ENCODE data around the gene TMEM203. TPM values are rescaled to one million over a fixed set of nuclear protein-coding genes. Genes with fewer than 3 reads are reported as not detected.

Gene TMEM203
- total and polyA plus RNA-seq, 10 of the 15 experiments (the other 5 are each of a cell fraction or from before 2014, with no cell fraction given), result 7.2 to 68.1 (median 33.8) TPM

DNA sequence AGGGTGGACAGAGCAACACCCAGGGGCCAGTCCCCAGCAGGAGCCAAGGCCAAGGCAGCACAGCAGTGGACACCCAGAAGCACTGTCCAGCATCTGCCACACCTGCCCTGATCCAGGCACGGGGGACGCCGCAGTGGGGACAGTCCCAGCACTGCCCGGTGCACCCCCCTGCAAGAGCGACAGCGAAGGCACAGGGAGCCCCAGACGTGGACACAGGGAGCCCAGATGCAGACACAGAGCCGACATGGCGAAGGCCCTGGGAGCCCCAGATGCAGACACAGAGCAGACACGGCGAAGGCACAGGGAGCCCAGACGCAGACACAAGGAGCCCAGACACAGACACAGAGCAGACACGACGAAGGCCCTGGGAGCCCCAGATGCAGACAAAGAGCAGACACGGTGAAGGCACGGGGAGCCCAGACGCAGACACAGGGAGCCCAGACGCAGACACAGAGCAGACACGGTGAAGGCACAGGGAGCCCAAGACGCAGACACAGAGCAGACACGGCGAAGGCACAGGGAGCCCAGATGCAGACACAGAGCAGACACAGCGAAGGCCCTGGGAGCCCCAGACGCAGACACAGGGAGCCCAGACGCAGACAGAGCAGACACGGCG is 21.4 kb downstream of the TMEM203 start:
- WGBS (ENCODE audit: insufficient coverage, insufficient replicate concordance, low lambda C conversion rate, missing lambda C conversion rate), result 95% methylated on average over 26 of the region's 27 CpGs
- ATAC-seq, result no peak
- SMC1A ChIA-PET (ENCODE audit: uncharacterized antibody, unreplicated experiment), result no interaction called here
- RAD21 ChIA-PET (ENCODE audit: unreplicated experiment), result no interaction called here
- Histone ChIP-seq H4K20me1 (ENCODE audit: control insufficient read depth, insufficient read depth) (no peaks in the 10 kb centered on the region), H2AFZ (ENCODE audit: control insufficient read depth, low read depth, low read length) (no peak overlapping the region), H3K9me3 (replicated peaks; ENCODE audit: control insufficient read depth, insufficient read depth, low read length) (no peaks in the 10 kb centered on the region), H3K27ac (ENCODE audit: control insufficient read depth, insufficient read depth) (no peak overlapping the region), H3K79me2 (ENCODE audit: control insufficient read depth, insufficient read depth, low read length) (peaks cover 22% of the 10 kb centered on the region), H3K4me2 (ENCODE audit: control insufficient read depth, insufficient read depth) (no peak overlapping the region), H3K4me3 (no peak overlapping the region), H3K36me3 (ENCODE audit: control insufficient read depth in 2 of 2, insufficient read depth in 2 of 2, low read length in 1 of 2) (peaks cover 7 to 28% of the 10 kb centered on the region in 2 experiments), H3K9ac (ENCODE audit: control insufficient read depth, insufficient read depth, low read length) (no peak overlapping the region), H3K27me3 (replicated peaks in 1 of 2; ENCODE audit: control insufficient read depth in 2 of 2, insufficient read depth in 2 of 2, low read length in 1 of 2) (no peaks in the 10 kb centered on the region), H3K4me1 (ENCODE audit: control insufficient read depth, insufficient read depth, low read length) (peaks cover 15% of the 10 kb centered on the region)
- CTCF ChIA-PET, result no interaction called here
- intact Hi-C loops (cut with micrococcal nuclease; ENCODE audit: unreplicated experiment), result no loop called here
- FAIRE-seq, result no peak
- POLR2A ChIA-PET, result no interaction called here
- TF ChIP-seq, protein P1, sequence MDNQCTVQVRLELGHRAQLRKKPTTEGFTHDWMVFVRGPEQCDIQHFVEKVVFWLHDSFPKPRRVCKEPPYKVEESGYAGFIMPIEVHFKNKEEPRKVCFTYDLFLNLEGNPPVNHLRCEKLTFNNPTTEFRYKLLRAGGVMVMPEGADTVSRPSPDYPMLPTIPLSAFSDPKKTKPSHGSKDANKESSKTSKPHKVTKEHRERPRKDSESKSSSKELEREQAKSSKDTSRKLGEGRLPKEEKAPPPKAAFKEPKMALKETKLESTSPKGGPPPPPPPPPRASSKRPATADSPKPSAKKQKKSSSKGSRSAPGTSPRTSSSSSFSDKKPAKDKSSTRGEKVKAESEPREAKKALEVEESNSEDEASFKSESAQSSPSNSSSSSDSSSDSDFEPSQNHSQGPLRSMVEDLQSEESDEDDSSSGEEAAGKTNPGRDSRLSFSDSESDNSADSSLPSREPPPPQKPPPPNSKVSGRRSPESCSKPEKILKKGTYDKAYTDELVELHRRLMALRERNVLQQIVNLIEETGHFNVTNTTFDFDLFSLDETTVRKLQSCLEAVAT (IDR thresholded peaks at IDR 0.05), result no peak
- TF ChIP-seq YBX1 (IDR thresholded peaks at IDR 0.05), result no peak
- no peak for TF ChIP-seq GATAD2B (conservative IDR thresholded peaks at IDR 0.05; ENCODE audit: low read depth)
- TF ChIP-seq, protein P2, sequence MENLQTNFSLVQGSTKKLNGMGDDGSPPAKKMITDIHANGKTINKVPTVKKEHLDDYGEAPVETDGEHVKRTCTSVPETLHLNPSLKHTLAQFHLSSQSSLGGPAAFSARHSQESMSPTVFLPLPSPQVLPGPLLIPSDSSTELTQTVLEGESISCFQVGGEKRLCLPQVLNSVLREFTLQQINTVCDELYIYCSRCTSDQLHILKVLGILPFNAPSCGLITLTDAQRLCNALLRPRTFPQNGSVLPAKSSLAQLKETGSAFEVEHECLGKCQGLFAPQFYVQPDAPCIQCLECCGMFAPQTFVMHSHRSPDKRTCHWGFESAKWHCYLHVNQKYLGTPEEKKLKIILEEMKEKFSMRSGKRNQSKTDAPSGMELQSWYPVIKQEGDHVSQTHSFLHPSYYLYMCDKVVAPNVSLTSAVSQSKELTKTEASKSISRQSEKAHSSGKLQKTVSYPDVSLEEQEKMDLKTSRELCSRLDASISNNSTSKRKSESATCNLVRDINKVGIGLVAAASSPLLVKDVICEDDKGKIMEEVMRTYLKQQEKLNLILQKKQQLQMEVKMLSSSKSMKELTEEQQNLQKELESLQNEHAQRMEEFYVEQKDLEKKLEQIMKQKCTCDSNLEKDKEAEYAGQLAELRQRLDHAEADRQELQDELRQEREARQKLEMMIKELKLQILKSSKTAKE (IDR thresholded peaks at IDR 0.05; ENCODE audit: low read depth, poor library complexity, severe bottlenecking), result no peak
- TF ChIP-seq RAD21 (IDR thresholded peaks at IDR 0.05; ENCODE audit: insufficient read depth, low read depth, low read length), result no peak
- TF ChIP-seq, protein P3, sequence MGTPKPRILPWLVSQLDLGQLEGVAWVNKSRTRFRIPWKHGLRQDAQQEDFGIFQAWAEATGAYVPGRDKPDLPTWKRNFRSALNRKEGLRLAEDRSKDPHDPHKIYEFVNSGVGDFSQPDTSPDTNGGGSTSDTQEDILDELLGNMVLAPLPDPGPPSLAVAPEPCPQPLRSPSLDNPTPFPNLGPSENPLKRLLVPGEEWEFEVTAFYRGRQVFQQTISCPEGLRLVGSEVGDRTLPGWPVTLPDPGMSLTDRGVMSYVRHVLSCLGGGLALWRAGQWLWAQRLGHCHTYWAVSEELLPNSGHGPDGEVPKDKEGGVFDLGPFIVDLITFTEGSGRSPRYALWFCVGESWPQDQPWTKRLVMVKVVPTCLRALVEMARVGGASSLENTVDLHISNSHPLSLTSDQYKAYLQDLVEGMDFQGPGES (IDR thresholded peaks at IDR 0.05), result no peak
- no peak for TF ChIP-seq TAF1 (IDR thresholded peaks at IDR 0.05; ENCODE audit: borderline replicate concordance, low read depth, low read length)
- BruUV-seq (replicated peaks), result no TSS peak
- DNase-seq (ENCODE audit: low read depth, low spot score), result no peak
- in situ Hi-C loops (cut with MboI), result no loop called here

Measured in GM12878 (cell line).